K562 (cell line): ENCODE results near the gene SDCCAG8. TPM values are rescaled to one million over a fixed set of nuclear protein-coding genes. Genes with fewer than 3 reads are reported as not detected.
A peak's percentile ranks its signal among the peaks of the same experiment; 100 is the strongest.

Experiments used
- ATAC-seq: fragments of 200-7000 bp; cut with Tn5 transposase; 3 replicates; pipeline ENCODE4 v1.9.1; 2020; ENCODE audit warnings: moderate library complexity
- BruUV-seq: library from RNA; stranded (reverse); fragments of 400-500 nt; replicated peaks from 2 replicates; lab custom pipeline; 2021; lab: Mats Ljungman, UMichigan
- CTCF ChIA-PET: fragments of 300-600 bp; formaldehyde crosslinking; extraction: SDS; loops from one replicate; lab custom pipeline; 2021; ENCODE audit warnings: low intra/inter-chr PET ratio; lab: Yijun Ruan, JAX
- POLR2A ChIA-PET: fragments of 300-600, 350-650 bp; sonication (Branson Sonifier 250); formaldehyde crosslinking; extraction: SDS; loops from one replicate; lab custom pipeline; 2021; ENCODE audit warnings: antibody characterized with exemption, inconsistent platforms; lab: Yijun Ruan, JAX
- DNase-seq, 4 experiments: peaks; one replicate each; pipeline versions ENCODE4 v3.0.0 to v3.0.0-alpha.2; 2011 to 2018; ENCODE audit warnings: low spot score in 3 of 4, mixed read lengths in 3 of 4; ENCODE audit errors: extremely low read depth in 1 of 4
- FAIRE-seq: peaks from 2 replicates; lab custom pipeline; 2011; peaks lifted over from hg19 to GRCh38; lab: Jason Lieb, UNC
- H2AFZ ChIP-seq: 2 replicates; pipeline ENCODE4 v1.6.0; 2011; ENCODE audit warnings: low read depth, low read length, control low read depth, inconsistent platforms
- H3K27ac ChIP-seq: fragments of 200-600 bp; 3 replicates; pipeline ENCODE4 v1.8.0; 2011; ENCODE audit warnings: low read depth, mild to moderate bottlenecking, control low read depth, inconsistent platforms, low read length, moderate library complexity, mixed read lengths; ENCODE audit errors: extremely low read depth
- H3K27me3 ChIP-seq, 2 experiments: fragments of 300-600 bp in 1 of 2; 2 replicates in 1 of 2; 3 replicates in 1 of 2; pipeline versions ENCODE4 v1.6.0 to v1.8.0; 2011; ENCODE audit warnings: inconsistent platforms in 2 of 2, low read length in 2 of 2, mild to moderate bottlenecking in 1 of 2, mixed read lengths in 1 of 2, moderate library complexity in 1 of 2; ENCODE audit not compliant: control insufficient read depth in 2 of 2, insufficient read depth in 2 of 2
- H3K36me3 ChIP-seq: fragments of 300-600 bp; 3 replicates; pipeline ENCODE4 v1.8.0; 2011; ENCODE audit warnings: mild to moderate bottlenecking, low read length, inconsistent platforms; ENCODE audit not compliant: control insufficient read depth, insufficient read depth
- H3K4me1 ChIP-seq, 2 experiments: fragments of 200-600 bp in 1 of 2; replicated peaks in 1 of 2; 2 replicates in 1 of 2; 3 replicates in 1 of 2; pipeline versions ENCODE4 v1.5.1 to v1.8.0; 2011; ENCODE audit warnings: inconsistent platforms in 2 of 2, low read length in 2 of 2, mild to moderate bottlenecking in 1 of 2, mixed read lengths in 1 of 2, moderate library complexity in 1 of 2; ENCODE audit not compliant: control insufficient read depth in 2 of 2, insufficient read depth in 2 of 2
- H3K4me2 ChIP-seq: 2 replicates; pipeline ENCODE4 v1.6.1; 2011; ENCODE audit warnings: low read length, control low read depth, inconsistent platforms, mixed read lengths; ENCODE audit not compliant: insufficient read depth
- H3K4me3 ChIP-seq: fragments of 200-600 bp; sonication (generic), shearing (Covaris generic); 2 replicates; pipeline ENCODE4 v1.5.1; 2016; ENCODE audit warnings: control low read depth, inconsistent platforms
- H3K79me2 ChIP-seq: fragments of 200-600 bp; 3 replicates; pipeline ENCODE4 v1.8.0; 2011; ENCODE audit warnings: low read length, inconsistent platforms; ENCODE audit not compliant: control insufficient read depth, insufficient read depth
- H3K9ac ChIP-seq, 2 experiments: 2 replicates each; pipeline versions ENCODE4 v1.6.0 to v1.6.1; 2011; ENCODE audit warnings: low read depth in 2 of 2, low read length in 2 of 2, control low read depth in 1 of 2, inconsistent platforms in 1 of 2, mild to moderate bottlenecking in 1 of 2, mixed read lengths in 1 of 2; ENCODE audit not compliant: insufficient read depth in 1 of 2
- H3K9me1 ChIP-seq: one replicate; pipeline ENCODE4 v1.6.0; 2011; ENCODE audit warnings: inconsistent platforms, mild to moderate bottlenecking, low read length, moderate library complexity; ENCODE audit not compliant: control insufficient read depth, insufficient read depth
- H3K9me3 ChIP-seq: replicated peaks from 2 replicates; pipeline ENCODE4 v1.5.1; 2011; ENCODE audit warnings: low read depth, low read length, inconsistent platforms; ENCODE audit not compliant: control insufficient read depth, insufficient read depth
- H4K20me1 ChIP-seq: replicated peaks from 2 replicates; pipeline ENCODE4 v1.6.1; 2011; ENCODE audit warnings: low read length, inconsistent platforms, mixed read lengths; ENCODE audit not compliant: control insufficient read depth, insufficient read depth
- CBFA2T2 ChIP-seq: fragments of 450-650 bp; conservative IDR thresholded peaks from 2 replicates; pipeline ENCODE4 v1.6.1; 2017; ENCODE audit warnings: mild to moderate bottlenecking
- CBX5 ChIP-seq: IDR thresholded peaks from 2 replicates; pipeline ENCODE4 v1.6.1; 2014; ENCODE audit warnings: low read depth, borderline replicate concordance
- HMGXB4 ChIP-seq: sonication (generic); formaldehyde crosslinking; IDR thresholded peaks from 2 replicates; pipeline ENCODE4 v1.8.1; 2023; ENCODE audit warnings: mild to moderate bottlenecking, missing genetic modification reagents
- KAT2B ChIP-seq: IDR thresholded peaks from one replicate; pipeline ENCODE4 v1.6.1; 2012; ENCODE audit warnings: low read depth, mild to moderate bottlenecking, control low read depth, inconsistent platforms, low read length, moderate library complexity
- POLR3A ChIP-seq: IDR thresholded peaks from 2 replicates; pipeline ENCODE4 v1.6.1; 2011; ENCODE audit warnings: borderline replicate concordance, mild to moderate bottlenecking, moderate library complexity; ENCODE audit not compliant: insufficient read length, insufficient read depth; ENCODE audit errors: extremely low read depth
- PRPF4 ChIP-seq: fragments of 200-400 bp; formaldehyde crosslinking; IDR thresholded peaks from one replicate; pipeline ENCODE4 v1.6.1; 2017; ENCODE audit warnings: low read length, low read depth, mild to moderate bottlenecking; ENCODE audit not compliant: insufficient read depth, poor library complexity, severe bottlenecking
- SMARCE1 ChIP-seq: fragments of 450-650 bp; IDR thresholded peaks from 2 replicates; pipeline ENCODE4 v1.7.1; 2016; ENCODE audit warnings: mild to moderate bottlenecking
- TGIF2 ChIP-seq: sonication (generic); formaldehyde crosslinking; IDR thresholded peaks from 2 replicates; pipeline ENCODE4 v1.8.1; 2022; ENCODE audit warnings: mild to moderate bottlenecking, missing genetic modification reagents, moderate library complexity
- THAP7 ChIP-seq: fragments of 250-450 bp; sonication (Bioruptor Pico); IDR thresholded peaks from 2 replicates; pipeline ENCODE4 v1.5.0; 2021
- TRIM25 ChIP-seq: fragments of 450-650 bp; IDR thresholded peaks from 2 replicates; pipeline ENCODE4 v1.7.0; 2016; ENCODE audit warnings: borderline replicate concordance
- WGBS: fragments of 100-300 bp; shearing (Covaris generic); methylation state at CpG from one replicate; pipeline ENCODE4 v1.1.6; 2016; ENCODE audit warnings: low coverage, mixed read lengths; ENCODE audit not compliant: insufficient coverage; ENCODE audit errors: missing lambda C conversion rate; 5-methylcytosine and 5-hydroxymethylcytosine counted together
- in situ Hi-C: fragments of 300-500 bp; cut with MboI; formaldehyde crosslinking; loops from 4 replicates; pipeline ENCODE4 v1.15.0; 2018; ENCODE audit warnings: inconsistent platforms, mixed read lengths
- intact Hi-C: fragments of 100-400 bp; cut with micrococcal nuclease; formaldehyde crosslinking; loops from 2 replicates; pipeline ENCODE4 v1.14.2; 2022
- polyA plus RNA-seq, 8 experiments: library from polyadenylated mRNA; depleted of rRNA in 4 of 8; stranded (reverse) in 5 of 8; unstranded in 3 of 8; fragments of >200 nt; fragmentation: Nextera tagmentation in 2 of 8; fragmentation: Illumina TruSeq in 1 of 8; extraction: Ambion mirVana in 2 of 8; extraction: Trizol in 1 of 8; gene quantifications; 2 replicates each; pipeline versions ENCODE4 v1.2.1 to v1.2.3, GENCODE V29; 2011 to 2014; ENCODE audit warnings: inconsistent platforms in 1 of 8, missing spikeins in 1 of 8
- total RNA-seq, 7 experiments: library from RNA; depleted of rRNA in 6 of 7; stranded (reverse); fragments of >200 nt in 6 of 7; fragmentation: Illumina TruSeq in 2 of 7; extraction: Trizol in 2 of 7; gene quantifications; 2 replicates each; pipeline versions ENCODE4 v1.2.1 to v1.2.3, GENCODE V29; 2011 to 2021; ENCODE audit warnings: low replicate concordance in 1 of 7

The SDCCAG8 gene
- total and polyA plus RNA-seq, 9 of the 15 experiments (the other 6 are each of a cell fraction or from before 2014, with no cell fraction given), result 17.9 to 36.7 (median 25.4) TPM

- 22% methylated on average over 1 of the region's 1 CpG for WGBS
- Histone ChIP-seq H3K4me3 (no peak overlapping the region), H3K4me2 (no peak overlapping the region), H3K9ac (no peak overlapping the region), H3K9me1 (no peaks in the 10 kb centered on the region), H3K9me3 (no peaks in the 10 kb centered on the region), H3K79me2 (no peaks in the 10 kb centered on the region), H4K20me1 (no peaks in the 10 kb centered on the region), H3K27me3 (no peaks in the 10 kb centered on the region), H3K27ac (no peak overlapping the region), H2AFZ (no peak overlapping the region), H3K36me3 (no peaks in the 10 kb centered on the region; the same call in 2 of the 3 replicates), H3K4me1 (no peaks in the 10 kb centered on the region)
- ChIA-PET POLR2A (no interaction called here), CTCF (no interaction called here)
- FAIRE-seq, result no peak
- ATAC-seq, result 0 out of 3 replicates have a peak, but pooled peaks have one; percentile 24
- intact Hi-C loops, result no loop called here
- BruUV-seq, result no TSS peak
- in situ Hi-C loops, result no loop called here
- no peak for DNase-seq
- TF ChIP-seq PRPF4 (no peak), CBX5 (no peak), CBFA2T2 (no peak), TGIF2 (CRISPR knock-in tag) (no peak), POLR3A (no peak), HMGXB4 (no peak), KAT2B (no peak), TRIM25 (no peak), SMARCE1 (no peak), THAP7 (CRISPR knock-in tag) (no peak)
These were observed 207.3 kb downstream of the SDCCAG8 start for GRCh38 chr1:243462929-243463697.
